Measurements from ENCODE around the gene NPL. TPM values are rescaled to one million over a fixed set of nuclear protein-coding genes. Genes with fewer than 3 reads are reported as not detected.

Gene NPL
- total RNA-seq, 4 donors from 2014 or later: 4.6 to 7.2 (median 6.6) TPM

DNA sequence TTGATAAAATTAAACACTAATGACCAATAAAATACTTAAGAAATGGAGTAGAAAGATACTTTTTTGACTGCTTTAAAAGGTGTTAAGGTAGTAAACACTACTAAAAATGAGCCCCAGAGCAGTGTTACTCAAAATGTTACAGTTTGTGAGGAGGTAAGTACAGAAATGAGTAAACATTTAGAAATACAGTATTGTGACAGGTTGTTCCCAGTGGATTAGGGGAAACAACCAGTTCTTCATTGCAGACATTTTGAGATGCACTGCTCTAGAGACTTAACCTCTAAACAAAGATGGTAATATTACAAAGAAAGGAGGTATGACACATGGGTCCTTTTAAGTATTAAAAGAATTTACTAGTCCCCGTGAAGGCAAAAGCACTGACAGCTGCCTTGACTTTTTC, 62.3 kb downstream of the NPL start:
- H3K9me3 ChIP-seq: no peaks in the 10 kb centered on the region
- no peaks in the 10 kb centered on the region for H3K27me3 ChIP-seq
- TF ChIP-seq POLR2AphosphoS5 (IDR thresholded peaks at IDR 0.05): no peak
- TF ChIP-seq POLR2A (IDR thresholded peaks at IDR 0.05; ENCODE audit: low read depth): no peak
- TF ChIP-seq, protein P1, sequence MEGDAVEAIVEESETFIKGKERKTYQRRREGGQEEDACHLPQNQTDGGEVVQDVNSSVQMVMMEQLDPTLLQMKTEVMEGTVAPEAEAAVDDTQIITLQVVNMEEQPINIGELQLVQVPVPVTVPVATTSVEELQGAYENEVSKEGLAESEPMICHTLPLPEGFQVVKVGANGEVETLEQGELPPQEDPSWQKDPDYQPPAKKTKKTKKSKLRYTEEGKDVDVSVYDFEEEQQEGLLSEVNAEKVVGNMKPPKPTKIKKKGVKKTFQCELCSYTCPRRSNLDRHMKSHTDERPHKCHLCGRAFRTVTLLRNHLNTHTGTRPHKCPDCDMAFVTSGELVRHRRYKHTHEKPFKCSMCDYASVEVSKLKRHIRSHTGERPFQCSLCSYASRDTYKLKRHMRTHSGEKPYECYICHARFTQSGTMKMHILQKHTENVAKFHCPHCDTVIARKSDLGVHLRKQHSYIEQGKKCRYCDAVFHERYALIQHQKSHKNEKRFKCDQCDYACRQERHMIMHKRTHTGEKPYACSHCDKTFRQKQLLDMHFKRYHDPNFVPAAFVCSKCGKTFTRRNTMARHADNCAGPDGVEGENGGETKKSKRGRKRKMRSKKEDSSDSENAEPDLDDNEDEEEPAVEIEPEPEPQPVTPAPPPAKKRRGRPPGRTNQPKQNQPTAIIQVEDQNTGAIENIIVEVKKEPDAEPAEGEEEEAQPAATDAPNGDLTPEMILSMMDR (IDR thresholded peaks at IDR 0.05): no peak
- H3K4me1 ChIP-seq: peaks cover 9 to 25% (median 22%) of the 10 kb centered on the region in 4 donors
- no peak for DNase-seq (ENCODE audit: extremely low spot score)
- no peak overlapping the region for H3K27ac ChIP-seq (replicated peaks in 1 of 4)
- 85% methylated on average over 1 of the region's 1 CpG for WGBS
- intact Hi-C loops (cut with DNase I): no loop called here
- H3K4me3 ChIP-seq: no peak overlapping the region
- H3K36me3 ChIP-seq: peaks cover 53 to 98% (median 87%) of the 10 kb centered on the region in 4 donors

DNA sequence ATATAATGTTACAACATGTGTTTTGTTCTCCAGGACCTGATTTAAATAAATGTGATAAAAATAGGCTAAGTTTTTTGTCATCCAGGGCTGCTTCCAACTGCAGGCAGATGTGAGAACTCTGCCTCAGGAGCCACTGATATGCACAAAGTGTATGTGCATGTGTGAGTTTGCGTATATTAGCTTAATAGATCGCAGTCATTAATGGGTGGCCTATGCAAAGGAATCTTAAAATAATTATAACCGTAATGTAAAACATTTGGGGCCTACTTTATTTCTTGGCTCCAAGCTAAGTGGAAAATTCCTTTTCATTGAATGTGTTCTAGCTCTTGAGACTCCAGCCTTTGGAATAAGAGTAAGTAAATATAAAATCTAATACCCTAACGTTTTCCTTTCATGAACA, 66.3 kb downstream of the NPL start:
- 36% methylated on average over 4 of the region's 4 CpGs for WGBS
- Histone ChIP-seq H3K27me3 (no peaks in the 10 kb centered on the region), H3K4me3 (no peak overlapping the region), H3K9me3 (no peaks in the 10 kb centered on the region), H3K4me1 (peaks cover 9 to 22% (median 18%) of the 10 kb centered on the region in 4 donors), H3K27ac (replicated peaks in 1 of 4) (peak overlapping the region; percentile 4 to 20 (median 8)), H3K36me3 (peaks cover 85 to 98% (median 95%) of the 10 kb centered on the region in 4 donors)
- TF ChIP-seq, protein P1 (IDR thresholded peaks at IDR 0.05): no peak
- TF ChIP-seq POLR2AphosphoS5 (IDR thresholded peaks at IDR 0.05) (no peak), EP300 (IDR thresholded peaks at IDR 0.05) (no peak), POLR2A (IDR thresholded peaks at IDR 0.05; ENCODE audit: low read depth) (no peak)
- DNase-seq (ENCODE audit: extremely low spot score): no peak
- intact Hi-C loops (cut with DNase I): no loop called here

DNA sequence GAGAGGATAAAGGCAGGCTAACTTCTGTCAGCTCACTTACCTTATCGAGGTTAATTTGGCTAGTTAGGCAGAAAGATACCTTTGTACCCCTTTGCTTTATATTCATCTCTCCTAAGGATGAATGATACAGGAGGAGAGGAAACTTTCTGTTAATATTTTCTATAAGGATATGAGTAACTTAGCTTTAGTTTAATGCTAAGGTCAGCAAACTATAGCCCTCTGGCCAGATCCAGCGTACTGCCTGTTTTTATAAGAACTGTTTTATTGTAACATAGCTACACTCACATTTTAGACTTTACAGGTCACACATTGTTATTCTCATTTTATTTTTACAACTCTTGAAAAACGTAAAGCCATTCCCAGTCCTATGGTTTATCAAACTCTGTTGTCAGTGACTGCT, 67.6 kb downstream of the NPL start:
- H3K9me3 ChIP-seq: no peaks in the 10 kb centered on the region
- TF ChIP-seq POLR2AphosphoS5 (IDR thresholded peaks at IDR 0.05) (no peak), POLR2A (IDR thresholded peaks at IDR 0.05; ENCODE audit: low read depth) (no peak), EP300 (IDR thresholded peaks at IDR 0.05) (no peak)
- TF ChIP-seq, protein P1 (IDR thresholded peaks at IDR 0.05): no peak
- H3K4me3 ChIP-seq: no peak overlapping the region
- H3K36me3 ChIP-seq: peaks cover 91 to 100% (median 98%) of the 10 kb centered on the region in 4 donors
- intact Hi-C loops (cut with DNase I): no loop called here
- H3K27me3 ChIP-seq: no peaks in the 10 kb centered on the region
- H3K4me1 ChIP-seq: peaks cover 9 to 22% (median 18%) of the 10 kb centered on the region in 4 donors
- DNase-seq (ENCODE audit: extremely low spot score): no peak
- peak overlapping the region in 1 of 4 donors; percentile 16 for H3K27ac ChIP-seq (replicated peaks in 1 of 4)
- WGBS: 91% methylated on average over 3 of the region's 3 CpGs

DNA sequence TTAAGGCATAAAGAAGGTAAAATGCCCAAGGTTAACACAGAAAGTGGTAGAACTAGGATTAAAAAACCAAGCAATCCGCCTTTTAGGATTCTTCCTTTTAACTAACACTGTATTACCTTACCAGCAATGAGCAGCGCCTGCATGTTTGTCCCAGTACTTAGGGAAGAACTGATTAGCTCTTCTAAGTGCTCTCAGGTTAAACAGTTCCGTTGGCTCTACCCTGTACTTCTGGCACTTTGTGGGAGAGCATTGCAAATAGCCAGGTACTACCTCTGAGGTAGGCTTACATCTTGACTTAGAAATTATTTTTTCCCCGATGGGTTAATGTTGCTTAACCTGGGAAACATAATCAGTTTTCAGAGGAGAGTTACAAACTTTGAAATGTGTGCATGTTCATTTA, 71.1 kb downstream of the NPL start:
- Histone ChIP-seq H3K9me3 (no peaks in the 10 kb centered on the region), H3K36me3 (peaks cover 74 to 100% (median 96%) of the 10 kb centered on the region in 4 donors), H3K27ac (replicated peaks in 1 of 4) (no peak overlapping the region), H3K4me1 (peaks cover 7 to 14% (median 11%) of the 10 kb centered on the region in 4 donors), H3K4me3 (no peak overlapping the region), H3K27me3 (no peaks in the 10 kb centered on the region)
- DNase-seq (ENCODE audit: extremely low spot score): no peak
- 92% methylated on average over 4 of the region's 4 CpGs for WGBS
- intact Hi-C loops (cut with DNase I): no loop called here
- TF ChIP-seq POLR2A (IDR thresholded peaks at IDR 0.05; ENCODE audit: low read depth): no peak
- TF ChIP-seq EP300 (IDR thresholded peaks at IDR 0.05): no peak
- TF ChIP-seq, protein P1 (IDR thresholded peaks at IDR 0.05): no peak
- TF ChIP-seq POLR2AphosphoS5 (IDR thresholded peaks at IDR 0.05): no peak

DNA sequence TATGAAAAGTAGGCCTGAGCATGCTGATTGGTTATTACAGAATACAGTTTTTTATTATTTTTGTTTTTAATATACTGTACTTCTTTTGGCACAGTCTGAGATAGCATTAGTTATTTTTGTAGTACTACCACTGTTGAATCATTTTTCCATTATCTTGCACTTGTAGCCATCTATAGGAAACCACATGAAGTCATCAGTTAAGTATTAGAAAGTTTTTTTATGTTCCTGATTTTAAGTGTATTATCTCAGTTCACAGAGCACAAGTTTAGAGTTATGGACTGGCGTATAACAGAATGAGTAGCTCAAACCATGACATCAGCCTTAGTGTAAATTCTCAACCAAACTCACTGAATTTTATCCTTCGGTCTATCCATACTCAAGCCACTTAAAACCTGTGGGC, 72.4 kb downstream of the NPL start:
- Histone ChIP-seq H3K9me3 (no peaks in the 10 kb centered on the region), H3K4me3 (no peak overlapping the region), H3K36me3 (peaks cover 72 to 100% (median 96%) of the 10 kb centered on the region in 4 donors), H3K27me3 (no peaks in the 10 kb centered on the region), H3K4me1 (peaks cover 0 to under 1% (median 0%) of the 10 kb centered on the region in 4 donors), H3K27ac (replicated peaks in 1 of 4) (no peak overlapping the region)
- intact Hi-C loops (cut with DNase I): no loop called here
- TF ChIP-seq EP300 (IDR thresholded peaks at IDR 0.05) (no peak), POLR2AphosphoS5 (IDR thresholded peaks at IDR 0.05) (no peak)
- WGBS: 95% methylated on average over 2 of the region's 2 CpGs
- DNase-seq (ENCODE audit: extremely low spot score): no peak
